WTC11 (cell line): ENCODE measurements around the gene CPNE4. TPM values are rescaled to one million over a fixed set of nuclear protein-coding genes. Genes with fewer than 3 reads are reported as not detected.

Experiments used
- ATAC-seq: fragments of 200-7000 bp; cut with Tn5 transposase; 2 replicates; pipeline ENCODE4 v1.10.0; 2021; ENCODE audit warnings: mild to moderate bottlenecking, moderate library complexity
- CTCF ChIA-PET: fragments of 300-600 bp; sonication (Branson Sonifier 250); formaldehyde crosslinking; loops from one replicate; lab custom pipeline; 2021; ENCODE audit warnings: antibody characterized with exemption; lab: Charles Lee
- POLR2A ChIA-PET: fragments of 350-600 bp; sonication (Branson Sonifier 250); formaldehyde crosslinking; loops from one replicate; lab custom pipeline; 2021; ENCODE audit warnings: antibody characterized with exemption; lab: Charles Lee
- DNase-seq: peaks from one replicate; pipeline ENCODE4 v3.0.0; 2021; ENCODE audit warnings: low spot score
- H3K27ac Mint-ChIP-seq: 2 replicates; pipeline ENCODE4 v1.8.0; 2021; ENCODE audit warnings: mixed read lengths
- H3K27me3 Mint-ChIP-seq: 2 replicates; pipeline ENCODE4 v1.8.0; 2021; ENCODE audit warnings: low read depth, mild to moderate bottlenecking, moderate library complexity, mixed read lengths
- H3K36me3 Mint-ChIP-seq: 2 replicates; pipeline ENCODE4 v1.8.0; 2021; ENCODE audit warnings: mixed read lengths
- H3K4me1 Mint-ChIP-seq: 2 replicates; pipeline ENCODE4 v1.8.0; 2022; ENCODE audit warnings: mixed read lengths
- H3K4me3 Mint-ChIP-seq: 2 replicates; pipeline ENCODE4 v1.8.0; 2021; ENCODE audit warnings: mild to moderate bottlenecking, moderate library complexity, mixed read lengths
- H3K9me3 Mint-ChIP-seq: 2 replicates; pipeline ENCODE4 v1.8.0; 2021; ENCODE audit warnings: mixed read lengths
- ATF2 ChIP-seq: sonication (generic); formaldehyde crosslinking; IDR thresholded peaks from 2 replicates; pipeline ENCODE4 v1.8.1; 2022; ENCODE audit warnings: low read depth, missing genetic modification reagents, borderline replicate concordance
- CREB1 ChIP-seq: sonication (generic); formaldehyde crosslinking; IDR thresholded peaks from 2 replicates; pipeline ENCODE4 v1.8.0; 2023; ENCODE audit warnings: mild to moderate bottlenecking, missing genetic modification reagents
- CTCF ChIP-seq: fragments of 200-600 bp; IDR thresholded peaks from 2 replicates; pipeline ENCODE4 v1.8.0; 2022; ENCODE audit warnings: antibody characterized with exemption
- ELF4 ChIP-seq: sonication (generic); formaldehyde crosslinking; IDR thresholded peaks from 2 replicates; pipeline ENCODE4 v1.8.1; 2022; ENCODE audit warnings: low read depth, mild to moderate bottlenecking, moderate library complexity, missing genetic modification reagents
- EMX1 ChIP-seq: fragments of 250-450 bp; sonication (Bioruptor Pico); IDR thresholded peaks from 2 replicates; pipeline ENCODE4 v1.8.0; 2021; ENCODE audit warnings: mild to moderate bottlenecking
- KAT7 ChIP-seq: sonication (generic); formaldehyde crosslinking; IDR thresholded peaks from 2 replicates; pipeline ENCODE4 v1.8.1; 2023; ENCODE audit warnings: missing genetic modification reagents, mild to moderate bottlenecking, borderline replicate concordance
- MXD4 ChIP-seq: fragments of 250-450 bp; sonication (Bioruptor Pico); IDR thresholded peaks from 2 replicates; pipeline ENCODE4 v1.8.0; 2021; ENCODE audit warnings: mild to moderate bottlenecking, moderate library complexity, borderline replicate concordance
- PRRX2 ChIP-seq: fragments of 250-450 bp; sonication (Bioruptor Pico); IDR thresholded peaks from 2 replicates; pipeline ENCODE4 v1.8.0; 2021; ENCODE audit warnings: mild to moderate bottlenecking
- RORB ChIP-seq: fragments of 250-450 bp; sonication (Bioruptor Pico); IDR thresholded peaks from 2 replicates; pipeline ENCODE4 v1.9.0; 2021; ENCODE audit warnings: mild to moderate bottlenecking
- ZNF138 ChIP-seq: sonication (generic); formaldehyde crosslinking; conservative IDR thresholded peaks from 2 replicates; pipeline ENCODE4 v1.8.1; 2022; ENCODE audit warnings: mild to moderate bottlenecking, moderate library complexity, missing genetic modification reagents
- ZSCAN18 ChIP-seq: fragments of 250-450 bp; sonication (Bioruptor Pico); IDR thresholded peaks from 2 replicates; pipeline ENCODE4 v2.1.2; 2022; ENCODE audit warnings: mild to moderate bottlenecking, moderate library complexity
- total RNA-seq: library from RNA; stranded (reverse); gene quantifications from 3 replicates; pipeline ENCODE4 v1.2.3, GENCODE V29; 2021
- TF ChIP-seq, protein P1 (sequence below): fragments of 250-450 bp; sonication (Bioruptor Pico); IDR thresholded peaks from 2 replicates; pipeline ENCODE4 v1.9.0; 2021; ENCODE audit warnings: mild to moderate bottlenecking, borderline replicate concordance
- TF ChIP-seq, protein P2 (sequence below): sonication (generic); formaldehyde crosslinking; IDR thresholded peaks from 2 replicates; pipeline ENCODE4 v1.8.1; 2023; ENCODE audit warnings: mild to moderate bottlenecking, missing genetic modification reagents, moderate library complexity
- TF ChIP-seq, protein P3 (sequence below): fragments of 250-450 bp; sonication (Bioruptor Pico); conservative IDR thresholded peaks from 2 replicates; pipeline ENCODE4 v1.9.0; 2021; ENCODE audit warnings: mild to moderate bottlenecking
- TF ChIP-seq, protein P4 (sequence below): fragments of 250-450 bp; sonication (Bioruptor Pico); IDR thresholded peaks from 2 replicates; pipeline ENCODE4 v1.9.0; 2021; ENCODE audit warnings: mild to moderate bottlenecking

The CPNE4 gene
- total RNA-seq, 1 experiment from 2014 or later, result 2.4 TPM

DNA sequence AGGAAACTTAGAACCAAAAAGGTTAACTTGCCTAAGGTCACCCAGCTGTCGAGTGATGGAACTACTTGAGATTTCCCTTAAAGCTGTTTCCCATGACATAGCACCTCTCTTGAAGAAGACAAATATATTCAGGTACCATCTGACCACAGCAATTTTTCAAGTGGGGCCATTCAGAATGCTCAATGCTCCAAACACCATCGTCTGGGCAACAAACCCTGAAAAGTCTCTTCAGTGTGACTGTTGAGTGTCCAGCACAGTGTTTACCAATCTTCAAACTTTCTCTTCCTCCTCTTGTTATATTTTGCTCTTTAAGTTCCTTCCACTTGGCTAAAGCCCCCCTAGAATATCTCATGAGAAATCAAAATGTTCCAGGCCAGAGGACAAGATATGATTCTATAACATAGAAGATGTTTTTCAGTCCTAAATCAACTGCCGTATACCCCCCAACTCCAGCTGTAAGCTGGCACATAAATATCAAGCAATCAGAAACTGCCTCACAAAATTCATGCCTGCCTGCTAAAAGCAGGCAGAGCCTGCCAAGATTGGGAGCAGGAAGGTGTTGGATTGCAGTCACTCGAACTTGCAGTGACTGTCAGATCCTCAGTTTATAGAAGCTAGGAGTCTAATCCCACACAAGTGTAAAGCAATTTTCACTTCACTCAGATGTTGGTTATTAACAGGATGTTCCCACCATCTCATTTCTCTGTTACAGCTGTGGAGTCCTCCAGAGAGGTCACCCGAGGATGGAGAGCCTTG is 301.6 kb downstream of the CPNE4 start:
- POLR2A ChIA-PET, result no interaction called here

More for the DNA sequence above, 301.6 kb downstream of the CPNE4 start:
- Mint-ChIP-seq H3K4me3 (no peak overlapping the region), H3K9me3 (no peaks in the 10 kb centered on the region), H3K27me3 (no peaks in the 10 kb centered on the region), H3K4me1 (peaks cover 7% of the 10 kb centered on the region), H3K27ac (no peak overlapping the region), H3K36me3 (no peaks in the 10 kb centered on the region)
- CTCF ChIA-PET, result no interaction called here
- no peak for DNase-seq
- TF ChIP-seq CREB1 (CRISPR knock-in tag) (no peak), KAT7 (CRISPR knock-in tag) (no peak), MXD4 (CRISPR knock-in tag) (no peak), ZNF138 (CRISPR knock-in tag) (no peak), PRRX2 (CRISPR knock-in tag) (no peak), CTCF (no peak), ZSCAN18 (CRISPR knock-in tag) (no peak), ELF4 (CRISPR knock-in tag) (no peak), RORB (CRISPR knock-in tag) (no peak), ATF2 (no peak), EMX1 (no peak)
- TF ChIP-seq, protein P1, sequence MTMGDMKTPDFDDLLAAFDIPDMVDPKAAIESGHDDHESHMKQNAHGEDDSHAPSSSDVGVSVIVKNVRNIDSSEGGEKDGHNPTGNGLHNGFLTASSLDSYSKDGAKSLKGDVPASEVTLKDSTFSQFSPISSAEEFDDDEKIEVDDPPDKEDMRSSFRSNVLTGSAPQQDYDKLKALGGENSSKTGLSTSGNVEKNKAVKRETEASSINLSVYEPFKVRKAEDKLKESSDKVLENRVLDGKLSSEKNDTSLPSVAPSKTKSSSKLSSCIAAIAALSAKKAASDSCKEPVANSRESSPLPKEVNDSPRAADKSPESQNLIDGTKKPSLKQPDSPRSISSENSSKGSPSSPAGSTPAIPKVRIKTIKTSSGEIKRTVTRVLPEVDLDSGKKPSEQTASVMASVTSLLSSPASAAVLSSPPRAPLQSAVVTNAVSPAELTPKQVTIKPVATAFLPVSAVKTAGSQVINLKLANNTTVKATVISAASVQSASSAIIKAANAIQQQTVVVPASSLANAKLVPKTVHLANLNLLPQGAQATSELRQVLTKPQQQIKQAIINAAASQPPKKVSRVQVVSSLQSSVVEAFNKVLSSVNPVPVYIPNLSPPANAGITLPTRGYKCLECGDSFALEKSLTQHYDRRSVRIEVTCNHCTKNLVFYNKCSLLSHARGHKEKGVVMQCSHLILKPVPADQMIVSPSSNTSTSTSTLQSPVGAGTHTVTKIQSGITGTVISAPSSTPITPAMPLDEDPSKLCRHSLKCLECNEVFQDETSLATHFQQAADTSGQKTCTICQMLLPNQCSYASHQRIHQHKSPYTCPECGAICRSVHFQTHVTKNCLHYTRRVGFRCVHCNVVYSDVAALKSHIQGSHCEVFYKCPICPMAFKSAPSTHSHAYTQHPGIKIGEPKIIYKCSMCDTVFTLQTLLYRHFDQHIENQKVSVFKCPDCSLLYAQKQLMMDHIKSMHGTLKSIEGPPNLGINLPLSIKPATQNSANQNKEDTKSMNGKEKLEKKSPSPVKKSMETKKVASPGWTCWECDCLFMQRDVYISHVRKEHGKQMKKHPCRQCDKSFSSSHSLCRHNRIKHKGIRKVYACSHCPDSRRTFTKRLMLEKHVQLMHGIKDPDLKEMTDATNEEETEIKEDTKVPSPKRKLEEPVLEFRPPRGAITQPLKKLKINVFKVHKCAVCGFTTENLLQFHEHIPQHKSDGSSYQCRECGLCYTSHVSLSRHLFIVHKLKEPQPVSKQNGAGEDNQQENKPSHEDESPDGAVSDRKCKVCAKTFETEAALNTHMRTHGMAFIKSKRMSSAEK (CRISPR knock-in tag), result no peak
- TF ChIP-seq, protein P2, sequence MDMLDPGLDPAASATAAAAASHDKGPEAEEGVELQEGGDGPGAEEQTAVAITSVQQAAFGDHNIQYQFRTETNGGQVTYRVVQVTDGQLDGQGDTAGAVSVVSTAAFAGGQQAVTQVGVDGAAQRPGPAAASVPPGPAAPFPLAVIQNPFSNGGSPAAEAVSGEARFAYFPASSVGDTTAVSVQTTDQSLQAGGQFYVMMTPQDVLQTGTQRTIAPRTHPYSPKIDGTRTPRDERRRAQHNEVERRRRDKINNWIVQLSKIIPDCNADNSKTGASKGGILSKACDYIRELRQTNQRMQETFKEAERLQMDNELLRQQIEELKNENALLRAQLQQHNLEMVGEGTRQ (CRISPR knock-in tag), result no peak
- TF ChIP-seq, protein P3, sequence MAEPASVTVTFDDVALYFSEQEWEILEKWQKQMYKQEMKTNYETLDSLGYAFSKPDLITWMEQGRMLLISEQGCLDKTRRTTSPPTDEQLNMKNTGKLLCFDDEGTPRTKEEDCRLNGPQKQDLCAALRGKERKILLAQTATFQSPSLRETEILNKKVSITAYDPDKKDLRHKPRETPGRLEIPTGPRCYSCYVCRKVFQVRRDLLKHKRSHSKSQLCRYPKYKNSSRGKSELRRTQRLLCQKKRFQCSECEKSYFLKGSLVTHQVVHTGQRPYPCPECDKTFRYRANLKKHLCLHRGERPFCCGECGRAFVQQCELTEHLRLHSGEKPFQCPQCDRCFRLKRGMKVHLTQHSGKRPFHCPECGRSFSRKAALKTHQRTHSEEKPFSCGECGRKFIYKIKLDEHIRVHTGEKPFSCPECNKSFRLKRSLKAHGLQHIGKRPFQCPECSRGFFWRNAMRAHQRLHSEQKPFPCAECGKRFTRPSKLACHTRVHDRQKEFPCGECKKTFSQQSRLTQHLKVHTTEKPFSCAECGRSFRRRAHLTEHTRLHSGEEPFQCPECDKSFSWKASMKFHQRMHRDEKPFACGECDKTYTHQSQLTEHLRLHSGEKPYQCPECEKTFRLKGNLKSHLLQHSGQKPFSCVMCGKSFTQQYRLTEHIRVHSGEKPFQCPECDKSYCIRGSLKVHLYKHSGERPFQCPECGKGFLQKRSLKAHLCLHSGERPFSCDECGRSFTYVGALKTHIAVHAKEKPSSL (CRISPR knock-in tag), result no peak
- TF ChIP-seq, protein P4, sequence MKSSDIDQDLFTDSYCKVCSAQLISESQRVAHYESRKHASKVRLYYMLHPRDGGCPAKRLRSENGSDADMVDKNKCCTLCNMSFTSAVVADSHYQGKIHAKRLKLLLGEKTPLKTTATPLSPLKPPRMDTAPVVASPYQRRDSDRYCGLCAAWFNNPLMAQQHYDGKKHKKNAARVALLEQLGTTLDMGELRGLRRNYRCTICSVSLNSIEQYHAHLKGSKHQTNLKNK (CRISPR knock-in tag), result no peak
- no peak for ATAC-seq
